ENCODE results near the gene MPZL2.

Gene MPZL2

DNA sequence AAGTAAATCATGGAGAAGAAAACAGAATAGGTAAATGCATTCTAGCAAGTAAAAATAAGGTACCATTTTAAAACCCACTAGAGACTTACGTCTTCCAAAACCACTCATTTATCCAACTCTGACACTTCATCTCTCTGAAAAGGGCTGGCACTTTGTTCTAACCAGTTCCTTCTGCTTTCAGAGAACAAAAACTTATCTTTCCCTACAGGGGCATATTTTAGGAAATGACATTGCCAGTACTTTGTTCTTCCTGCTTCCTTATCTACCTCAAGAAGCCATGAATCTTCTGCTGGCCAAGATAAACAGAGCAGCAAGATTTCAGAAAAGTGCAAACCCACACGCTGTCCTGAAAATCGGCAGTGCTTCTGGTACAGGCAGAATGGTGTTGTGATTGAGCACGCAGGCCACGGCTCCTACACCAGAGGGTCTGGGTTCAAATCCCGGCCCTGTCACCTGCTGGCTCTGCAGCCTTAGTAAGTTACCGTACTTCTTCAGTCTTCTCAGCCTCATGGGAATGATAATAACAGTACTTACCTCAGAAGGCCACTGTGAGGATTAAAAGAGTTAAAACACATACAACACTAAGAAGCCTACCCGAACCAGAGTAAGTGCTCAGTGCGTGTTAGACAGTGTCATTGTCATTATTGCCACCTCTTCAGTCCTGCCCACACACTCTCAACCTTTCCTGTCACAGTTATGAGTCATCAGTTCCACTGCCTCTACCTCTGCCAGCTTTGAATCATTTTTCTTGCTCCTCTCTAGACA, 22.9 kb downstream of the MPZL2 start:
- DNase-seq (ENCODE audit: low spot score), result no peak

- DNase-seq (ENCODE audit: low spot score), result no peak
Observed at GRCh38 chr11:118239509-118240205, 24.4 kb downstream of the MPZL2 start.

DNA sequence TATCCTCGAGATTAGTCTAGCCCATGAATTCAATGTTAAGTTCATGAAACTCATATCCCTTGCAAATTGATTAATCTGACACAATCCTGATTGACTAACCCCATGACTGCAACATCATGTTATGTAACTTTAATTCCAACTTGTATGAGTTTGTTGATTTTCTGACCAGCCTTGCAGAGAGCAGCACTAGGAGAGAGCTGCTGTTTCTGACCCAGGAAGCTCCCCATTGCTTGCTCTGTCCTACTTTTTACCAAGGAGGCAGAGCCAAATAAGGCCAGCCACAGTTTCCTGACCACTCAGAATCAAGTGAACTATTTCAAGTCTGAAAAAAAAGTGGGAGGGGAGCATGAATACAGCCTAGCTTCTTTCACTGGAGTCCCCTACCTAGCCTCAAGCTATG, 25.2 kb downstream of the MPZL2 start:
- no peak for DNase-seq (ENCODE audit: low spot score)

- no peak for DNase-seq (ENCODE audit: low spot score)
Observed at GRCh38 chr11:118238421-118238820, 25.7 kb downstream of the MPZL2 start.

DNA sequence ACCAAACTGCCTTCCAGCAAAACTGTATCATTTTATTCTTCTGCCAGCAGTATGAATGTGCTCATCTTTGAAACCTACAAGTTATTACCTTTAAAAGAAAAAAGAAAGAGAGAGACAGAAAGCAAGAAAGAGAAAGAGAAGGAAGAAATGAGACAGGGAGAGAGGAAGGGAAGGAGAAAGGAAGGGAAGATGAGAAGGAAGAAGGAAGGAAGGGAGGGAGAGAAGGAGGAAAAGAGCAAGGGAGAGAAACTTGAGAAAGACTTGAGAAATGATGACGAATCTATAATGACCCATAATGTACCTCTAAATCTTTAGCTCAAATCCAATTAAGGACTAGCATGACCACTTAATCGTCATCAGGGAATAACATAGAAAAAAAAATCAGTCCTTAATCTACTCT, 27.9 kb downstream of the MPZL2 start:
- no peak for DNase-seq (ENCODE audit: low spot score)

- DNase-seq (ENCODE audit: low spot score), result no peak
Observed at GRCh38 chr11:118234833-118235232, 29.3 kb downstream of the MPZL2 start.

DNA sequence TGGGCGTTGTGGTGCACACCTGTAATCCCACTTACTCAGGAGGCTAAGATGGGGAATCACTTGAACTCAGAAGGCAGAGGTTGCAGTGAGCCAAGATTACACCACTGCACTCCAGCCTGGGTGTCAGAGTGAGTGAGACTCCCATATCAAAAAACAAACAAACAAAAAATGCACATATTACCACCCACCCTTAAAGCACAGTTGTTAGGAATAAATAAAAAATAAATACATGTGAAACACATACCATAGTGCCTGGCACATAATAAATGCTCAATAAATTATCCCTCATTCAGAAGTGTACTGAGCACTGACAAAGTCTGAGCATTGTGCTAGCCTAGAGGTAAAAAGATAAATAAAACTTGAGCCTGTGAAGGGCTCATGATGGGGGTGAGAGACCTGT, 30.2 kb downstream of the MPZL2 start:
- DNase-seq (ENCODE audit: low spot score), result no peak

DNA sequence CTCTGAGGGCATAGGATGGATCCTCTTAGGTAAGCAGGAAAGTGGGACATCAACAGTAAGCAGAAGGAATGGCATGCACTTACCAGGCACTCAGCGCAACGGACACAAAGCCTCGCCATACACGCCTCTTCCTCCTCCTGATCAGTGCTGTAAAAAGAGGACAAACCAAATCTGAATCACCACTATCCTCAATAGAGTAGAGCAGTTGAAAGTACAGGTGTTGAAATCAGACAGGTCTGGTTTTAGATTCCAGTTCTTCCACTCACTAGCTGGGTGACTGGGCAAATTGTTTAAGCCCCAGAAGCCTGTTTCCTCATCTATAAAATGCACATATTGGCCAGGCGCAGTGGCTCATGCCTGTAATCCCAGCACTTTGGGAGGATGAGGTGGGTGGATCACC, 30.7 kb downstream of the MPZL2 start:
- DNase-seq (ENCODE audit: low spot score), result no peak

DNA sequence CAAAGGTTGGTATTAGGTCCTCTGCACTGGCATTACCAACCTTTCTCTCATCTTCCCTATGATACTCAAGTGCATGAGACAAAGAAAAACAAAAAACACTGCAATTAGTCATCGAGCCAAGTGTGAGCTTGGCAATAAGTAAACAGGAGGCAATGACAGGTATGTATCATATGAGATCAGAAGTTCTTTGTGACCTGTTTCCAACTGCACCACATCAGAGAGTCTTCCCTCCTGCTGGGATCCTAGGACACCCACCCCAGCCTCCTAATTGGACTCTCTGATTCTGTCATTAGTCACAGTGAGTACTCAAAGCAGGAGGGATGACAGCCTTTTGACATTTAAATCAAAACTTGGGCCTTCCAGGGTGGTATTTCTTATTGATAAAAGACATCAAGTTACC, 31.4 kb downstream of the MPZL2 start:
- no peak for DNase-seq (ENCODE audit: low spot score)

GRCh38 chr11:118231461-118231860, 32.6 kb downstream of the MPZL2 start:
- no peak for DNase-seq (ENCODE audit: low spot score)

DNA sequence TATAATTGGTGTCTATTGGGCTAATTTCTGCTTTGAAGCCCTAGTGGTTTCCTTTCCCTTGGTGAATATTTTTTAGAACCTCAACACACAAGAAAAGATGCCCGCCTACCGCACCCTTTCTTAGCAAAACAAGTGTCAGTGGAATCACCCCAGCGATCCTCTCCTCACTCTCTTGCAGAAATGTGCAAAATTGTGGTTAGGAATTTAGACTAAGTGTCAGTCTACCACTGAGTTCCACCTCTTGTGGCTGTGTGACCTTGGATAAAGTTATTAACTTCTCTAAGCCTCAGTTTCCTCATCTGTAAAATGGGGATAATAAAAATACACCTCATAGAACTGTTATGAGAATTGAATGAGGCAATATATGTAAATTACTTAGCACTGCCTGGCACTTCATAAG, 34.0 kb downstream of the MPZL2 start:
- no peak for DNase-seq (ENCODE audit: low spot score)

GRCh38 chr11:118229274-118229847, 34.7 kb downstream of the MPZL2 start:
- DNase-seq (ENCODE audit: low spot score), result no peak

GRCh38 chr11:118227865-118228785, 36.0 kb downstream of the MPZL2 start:
- DNase-seq (ENCODE audit: low spot score), result no peak

- DNase-seq (ENCODE audit: low spot score), result no peak
Observed at GRCh38 chr11:118226781-118227180, 37.3 kb downstream of the MPZL2 start.

- DNase-seq (ENCODE audit: low spot score), result no peak
Observed at GRCh38 chr11:118226296-118226695, 37.8 kb downstream of the MPZL2 start.

- no peak for DNase-seq (ENCODE audit: low spot score)
Observed at GRCh38 chr11:118224511-118225188, 39.4 kb downstream of the MPZL2 start, which contains the start of gene JAML. Gene JAML (minus strand): TSS chr11:118225011. CDS start chr11:118214866, 10,145 bp downstream.

GRCh38 chr11:118223992-118224391, 40.1 kb downstream of the MPZL2 start:
- DNase-seq (ENCODE audit: low spot score), result no peak

DNA sequence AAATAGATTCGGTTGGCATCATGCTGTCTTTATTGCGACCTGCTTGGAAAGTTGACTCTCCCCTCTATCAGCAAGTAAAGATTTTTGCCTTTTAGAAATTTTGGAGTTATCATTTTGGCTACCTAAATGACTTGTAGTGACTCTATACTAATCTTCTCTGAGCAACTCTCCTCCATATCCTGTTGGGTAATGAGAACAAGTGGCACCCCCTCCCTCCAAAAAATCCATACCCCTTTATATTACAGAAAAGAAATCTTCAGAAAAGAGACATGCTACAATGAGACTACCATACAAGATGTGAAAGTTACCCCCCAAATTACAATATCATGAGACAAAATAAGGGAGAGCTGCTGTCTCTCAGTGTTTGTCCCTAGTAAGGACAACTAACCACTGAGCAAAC, 40.5 kb downstream of the MPZL2 start:
- DNase-seq (ENCODE audit: low spot score), result no peak

GRCh38 chr11:118222437-118222836, 41.7 kb downstream of the MPZL2 start:
- DNase-seq (ENCODE audit: low spot score), result no peak

DNA sequence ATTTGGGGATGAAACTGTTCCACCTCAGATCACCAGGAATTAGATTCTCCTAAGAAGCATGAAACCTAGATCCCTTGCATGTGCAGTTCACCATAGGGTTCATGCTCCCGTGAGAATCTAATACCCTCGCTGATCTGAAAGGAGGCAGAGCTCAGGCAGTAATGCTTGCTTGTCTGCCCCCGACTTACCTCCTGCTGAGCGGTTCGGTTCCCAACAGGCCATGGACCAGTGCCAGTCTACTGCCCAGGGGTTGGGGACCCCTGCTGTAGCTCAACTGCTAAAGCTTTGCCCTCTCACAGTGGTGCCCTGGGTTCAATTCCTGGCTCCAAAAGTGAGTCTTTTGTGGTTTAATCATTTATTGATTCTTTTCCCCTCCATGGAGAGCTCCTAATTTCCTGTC, 42.7 kb downstream of the MPZL2 start:
- no peak for DNase-seq (ENCODE audit: low spot score)

GRCh38 chr11:118219732-118220131, 44.4 kb downstream of the MPZL2 start:
- no peak for DNase-seq (ENCODE audit: low spot score)

DNA sequence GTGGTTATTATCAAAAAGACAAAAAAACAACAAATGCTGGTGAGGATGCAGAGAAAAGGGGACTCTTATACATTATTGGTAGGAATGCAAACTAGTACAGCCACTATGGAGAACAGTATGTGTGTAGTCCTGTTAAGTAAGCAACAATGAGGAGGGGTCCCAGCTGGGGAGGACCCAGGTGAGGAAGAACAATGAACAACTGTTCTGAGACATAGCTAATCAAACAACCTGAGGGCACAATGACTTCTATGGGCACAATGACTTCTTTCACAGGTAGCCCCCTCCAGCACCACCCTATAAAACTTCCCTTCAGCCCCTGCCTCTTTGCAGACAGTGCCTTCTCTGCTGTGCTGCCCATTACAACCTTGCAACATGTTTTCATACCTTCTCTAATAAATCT, 44.9 kb downstream of the MPZL2 start:
- DNase-seq (ENCODE audit: low spot score), result no peak

Measured in hematopoietic multipotent progenitor cell treated with erythropoietin and hydrocortisone succinate and interleukin-3 and kit ligand, for 17 days (in vitro differentiated cells).